ENCODE data around the gene GNPAT.

Gene GNPAT

GRCh38 chr1:231214918-231215680 lies 25.9 kb upstream of the GNPAT start:
- DNase-seq: no peak

- DNase-seq: no peak
Observed at GRCh38 chr1:231215681-231216385, 25.2 kb upstream of the GNPAT start.

- no peak for DNase-seq
Observed at GRCh38 chr1:231216498-231216897, 24.5 kb upstream of the GNPAT start.

- DNase-seq: no peak
Observed at GRCh38 chr1:231217056-231217455, 24.0 kb upstream of the GNPAT start.

GRCh38 chr1:231218078-231218477 lies 22.9 kb upstream of the GNPAT start:
- DNase-seq: no peak

- no peak for DNase-seq
Observed at GRCh38 chr1:231219422-231220401, 21.3 kb upstream of the GNPAT start.

GRCh38 chr1:231220801-231221200 lies 20.2 kb upstream of the GNPAT start:
- DNase-seq: no peak

GRCh38 chr1:231226156-231226555 lies 14.9 kb upstream of the GNPAT start:
- DNase-seq: no peak

GRCh38 chr1:231231511-231231910 lies 9.5 kb upstream of the GNPAT start:
- no peak for DNase-seq

- DNase-seq: no peak
Observed at GRCh38 chr1:231232870-231233734, 7.9 kb upstream of the GNPAT start.

GRCh38 chr1:231233735-231234417 lies 7.1 kb upstream of the GNPAT start:
- DNase-seq: no peak

- DNase-seq: no peak
Observed at GRCh38 chr1:231234506-231234905, 6.5 kb upstream of the GNPAT start.

GRCh38 chr1:231235526-231236207 lies 5.3 kb upstream of the GNPAT start:
- no peak for DNase-seq

GRCh38 chr1:231236208-231236591 lies 4.8 kb upstream of the GNPAT start:
- DNase-seq: no peak

GRCh38 chr1:231236938-231237337 lies 4.1 kb upstream of the GNPAT start:
- DNase-seq: no peak

- DNase-seq: no peak
Observed at GRCh38 chr1:231238298-231238697, 2.7 kb upstream of the GNPAT start.

GRCh38 chr1:231240531-231240882 lies 505 bp upstream of the GNPAT start:
- no peak for DNase-seq

GRCh38 chr1:231241750-231242149 lies 738 bp downstream of the GNPAT start:
- DNase-seq: no peak

GRCh38 chr1:231242516-231243198 lies 1.6 kb downstream of the GNPAT start:
- no peak for DNase-seq

- DNase-seq: no peak
Observed at GRCh38 chr1:231248778-231249177, 7.8 kb downstream of the GNPAT start.

GRCh38 chr1:231252336-231252735 lies 11.3 kb downstream of the GNPAT start:
- no peak for DNase-seq

All from activated T-cell treated with anti-CD3 and anti-CD28 coated beads for 4 hours (primary cell).